ENCODE measurements around the gene PPP1R12C. TPM values are rescaled to one million over a fixed set of nuclear protein-coding genes. Genes with fewer than 3 reads are reported as not detected.

The PPP1R12C gene
- total RNA-seq, 1 experiment from 2014 or later, result 92.3 TPM

DNA sequence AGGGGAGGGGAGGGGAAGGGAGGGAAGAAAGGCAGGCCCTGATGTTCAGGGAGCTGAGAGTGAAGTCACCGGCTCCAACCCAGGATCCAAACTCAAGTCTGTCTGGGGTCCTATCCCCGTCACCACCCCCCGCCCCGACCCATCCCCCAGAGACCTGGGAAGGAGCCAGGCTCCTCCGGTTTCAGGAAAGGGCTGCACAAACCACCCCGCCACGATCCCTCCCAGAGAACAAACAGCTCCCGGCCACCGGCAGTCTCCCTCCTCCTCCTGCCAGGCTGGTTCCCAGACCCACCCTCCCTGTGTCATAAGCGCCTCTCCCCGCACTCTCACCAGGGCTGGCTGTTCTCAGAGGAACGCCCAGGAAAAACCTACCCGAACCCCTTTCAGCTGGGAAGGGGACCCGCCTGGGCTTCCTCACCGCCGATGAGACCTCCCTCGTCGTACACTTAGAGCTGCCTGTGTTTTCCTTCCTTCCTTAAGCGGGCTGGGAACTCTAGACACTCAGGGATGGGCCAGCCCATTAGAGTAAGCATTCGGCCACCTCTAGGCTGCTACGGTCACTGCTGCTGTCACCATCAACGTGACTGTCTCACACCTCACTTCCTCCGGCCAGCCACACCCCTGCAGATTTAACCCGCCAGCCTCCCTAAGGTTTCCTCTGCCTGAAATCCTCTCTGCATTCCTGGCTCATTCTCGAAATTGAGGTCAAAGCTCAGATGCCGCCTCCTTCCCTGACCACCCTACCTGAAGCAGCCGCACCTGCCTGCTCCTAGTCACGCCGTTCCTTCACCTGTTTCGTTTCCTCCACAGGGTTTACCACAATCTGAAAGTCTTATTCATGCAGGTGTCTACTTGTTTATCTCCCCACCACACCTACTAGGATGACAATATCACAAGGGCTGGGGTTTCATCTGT is 48.2 kb downstream of the PPP1R12C start:
- Mint-ChIP-seq H3K27me3 (ENCODE audit: low read depth) (peaks cover 96% of the 10 kb centered on the region), H3K9me3 (peaks cover 4% of the 10 kb centered on the region; the same call in 1 of the 2 replicates), H3K36me3 (no peaks in the 10 kb centered on the region), H3K4me1 (peaks cover 34% of the 10 kb centered on the region), H3K4me3 (peak overlapping the region; percentile 79), H3K27ac (peak overlapping the region; percentile 82)
- ChIA-PET POLR2A (interaction anchor here (0.9 kb wide), 1 partner anchor 11 kb away, joined by 3 read pairs; no protein-coding TSS in a partner anchor), CTCF (interaction anchor here (0.8 to 4.8 kb wide), 7 partner anchors 11 to 398 kb away, joined by 3 to 25 read pairs (median 4); partner anchors contain the start of genes DNAAF3 and ISOC2)
- DNase-seq (ENCODE audit: low spot score) (peak; percentile 50), ATAC-seq (peak; percentile 84)
- TF ChIP-seq, protein P1, sequence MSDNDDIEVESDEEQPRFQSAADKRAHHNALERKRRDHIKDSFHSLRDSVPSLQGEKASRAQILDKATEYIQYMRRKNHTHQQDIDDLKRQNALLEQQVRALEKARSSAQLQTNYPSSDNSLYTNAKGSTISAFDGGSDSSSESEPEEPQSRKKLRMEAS (CRISPR knock-in tag; IDR thresholded peaks at IDR 0.05), result peak; percentile 36; the same call in 1 of the 2 replicates
- TF ChIP-seq, protein P2, sequence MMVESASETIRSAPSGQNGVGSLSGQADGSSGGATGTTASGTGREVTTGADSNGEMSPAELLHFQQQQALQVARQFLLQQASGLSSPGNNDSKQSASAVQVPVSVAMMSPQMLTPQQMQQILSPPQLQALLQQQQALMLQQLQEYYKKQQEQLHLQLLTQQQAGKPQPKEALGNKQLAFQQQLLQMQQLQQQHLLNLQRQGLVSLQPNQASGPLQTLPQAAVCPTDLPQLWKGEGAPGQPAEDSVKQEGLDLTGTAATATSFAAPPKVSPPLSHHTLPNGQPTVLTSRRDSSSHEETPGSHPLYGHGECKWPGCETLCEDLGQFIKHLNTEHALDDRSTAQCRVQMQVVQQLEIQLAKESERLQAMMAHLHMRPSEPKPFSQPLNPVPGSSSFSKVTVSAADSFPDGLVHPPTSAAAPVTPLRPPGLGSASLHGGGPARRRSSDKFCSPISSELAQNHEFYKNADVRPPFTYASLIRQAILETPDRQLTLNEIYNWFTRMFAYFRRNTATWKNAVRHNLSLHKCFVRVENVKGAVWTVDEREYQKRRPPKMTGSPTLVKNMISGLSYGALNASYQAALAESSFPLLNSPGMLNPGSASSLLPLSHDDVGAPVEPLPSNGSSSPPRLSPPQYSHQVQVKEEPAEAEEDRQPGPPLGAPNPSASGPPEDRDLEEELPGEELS (CRISPR knock-in tag; IDR thresholded peaks at IDR 0.05), result no peak

GRCh38 chr19:55067869-55068268 is 49.6 kb downstream of the PPP1R12C start:
- POLR2A ChIA-PET, result interaction anchor here (1.2 kb wide), 1 partner anchor 18 kb away, joined by 3 read pairs; no protein-coding TSS in a partner anchor
- no peak for DNase-seq (ENCODE audit: low spot score)
- Mint-ChIP-seq H3K4me1 (peaks cover 34% of the 10 kb centered on the region), H3K27ac (no peak overlapping the region), H3K27me3 (ENCODE audit: low read depth) (peaks cover 93% of the 10 kb centered on the region), H3K36me3 (no peaks in the 10 kb centered on the region), H3K4me3 (peak overlapping the region; percentile 60), H3K9me3 (peaks cover 4% of the 10 kb centered on the region; the same call in 1 of the 2 replicates)
- TF ChIP-seq TEAD1 (CRISPR knock-in tag; IDR thresholded peaks at IDR 0.05) (no peak), CREM (CRISPR knock-in tag; IDR thresholded peaks at IDR 0.05) (no peak), GABPB1 (CRISPR knock-in tag; IDR thresholded peaks at IDR 0.05) (no peak), FOXP1 (CRISPR knock-in tag; IDR thresholded peaks at IDR 0.05; ENCODE audit: borderline replicate concordance) (no peak), HMGXB4 (CRISPR knock-in tag; IDR thresholded peaks at IDR 0.05) (no peak), IRF2 (CRISPR knock-in tag; IDR thresholded peaks at IDR 0.05; ENCODE audit: borderline replicate concordance, low read depth) (no peak), E2F5 (CRISPR knock-in tag; IDR thresholded peaks at IDR 0.05) (no peak), MYBL2 (CRISPR knock-in tag; IDR thresholded peaks at IDR 0.05) (no peak)
- TF ChIP-seq, protein P3, sequence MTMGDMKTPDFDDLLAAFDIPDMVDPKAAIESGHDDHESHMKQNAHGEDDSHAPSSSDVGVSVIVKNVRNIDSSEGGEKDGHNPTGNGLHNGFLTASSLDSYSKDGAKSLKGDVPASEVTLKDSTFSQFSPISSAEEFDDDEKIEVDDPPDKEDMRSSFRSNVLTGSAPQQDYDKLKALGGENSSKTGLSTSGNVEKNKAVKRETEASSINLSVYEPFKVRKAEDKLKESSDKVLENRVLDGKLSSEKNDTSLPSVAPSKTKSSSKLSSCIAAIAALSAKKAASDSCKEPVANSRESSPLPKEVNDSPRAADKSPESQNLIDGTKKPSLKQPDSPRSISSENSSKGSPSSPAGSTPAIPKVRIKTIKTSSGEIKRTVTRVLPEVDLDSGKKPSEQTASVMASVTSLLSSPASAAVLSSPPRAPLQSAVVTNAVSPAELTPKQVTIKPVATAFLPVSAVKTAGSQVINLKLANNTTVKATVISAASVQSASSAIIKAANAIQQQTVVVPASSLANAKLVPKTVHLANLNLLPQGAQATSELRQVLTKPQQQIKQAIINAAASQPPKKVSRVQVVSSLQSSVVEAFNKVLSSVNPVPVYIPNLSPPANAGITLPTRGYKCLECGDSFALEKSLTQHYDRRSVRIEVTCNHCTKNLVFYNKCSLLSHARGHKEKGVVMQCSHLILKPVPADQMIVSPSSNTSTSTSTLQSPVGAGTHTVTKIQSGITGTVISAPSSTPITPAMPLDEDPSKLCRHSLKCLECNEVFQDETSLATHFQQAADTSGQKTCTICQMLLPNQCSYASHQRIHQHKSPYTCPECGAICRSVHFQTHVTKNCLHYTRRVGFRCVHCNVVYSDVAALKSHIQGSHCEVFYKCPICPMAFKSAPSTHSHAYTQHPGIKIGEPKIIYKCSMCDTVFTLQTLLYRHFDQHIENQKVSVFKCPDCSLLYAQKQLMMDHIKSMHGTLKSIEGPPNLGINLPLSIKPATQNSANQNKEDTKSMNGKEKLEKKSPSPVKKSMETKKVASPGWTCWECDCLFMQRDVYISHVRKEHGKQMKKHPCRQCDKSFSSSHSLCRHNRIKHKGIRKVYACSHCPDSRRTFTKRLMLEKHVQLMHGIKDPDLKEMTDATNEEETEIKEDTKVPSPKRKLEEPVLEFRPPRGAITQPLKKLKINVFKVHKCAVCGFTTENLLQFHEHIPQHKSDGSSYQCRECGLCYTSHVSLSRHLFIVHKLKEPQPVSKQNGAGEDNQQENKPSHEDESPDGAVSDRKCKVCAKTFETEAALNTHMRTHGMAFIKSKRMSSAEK (CRISPR knock-in tag; IDR thresholded peaks at IDR 0.05; ENCODE audit: borderline replicate concordance), result no peak
- TF ChIP-seq, protein P4, sequence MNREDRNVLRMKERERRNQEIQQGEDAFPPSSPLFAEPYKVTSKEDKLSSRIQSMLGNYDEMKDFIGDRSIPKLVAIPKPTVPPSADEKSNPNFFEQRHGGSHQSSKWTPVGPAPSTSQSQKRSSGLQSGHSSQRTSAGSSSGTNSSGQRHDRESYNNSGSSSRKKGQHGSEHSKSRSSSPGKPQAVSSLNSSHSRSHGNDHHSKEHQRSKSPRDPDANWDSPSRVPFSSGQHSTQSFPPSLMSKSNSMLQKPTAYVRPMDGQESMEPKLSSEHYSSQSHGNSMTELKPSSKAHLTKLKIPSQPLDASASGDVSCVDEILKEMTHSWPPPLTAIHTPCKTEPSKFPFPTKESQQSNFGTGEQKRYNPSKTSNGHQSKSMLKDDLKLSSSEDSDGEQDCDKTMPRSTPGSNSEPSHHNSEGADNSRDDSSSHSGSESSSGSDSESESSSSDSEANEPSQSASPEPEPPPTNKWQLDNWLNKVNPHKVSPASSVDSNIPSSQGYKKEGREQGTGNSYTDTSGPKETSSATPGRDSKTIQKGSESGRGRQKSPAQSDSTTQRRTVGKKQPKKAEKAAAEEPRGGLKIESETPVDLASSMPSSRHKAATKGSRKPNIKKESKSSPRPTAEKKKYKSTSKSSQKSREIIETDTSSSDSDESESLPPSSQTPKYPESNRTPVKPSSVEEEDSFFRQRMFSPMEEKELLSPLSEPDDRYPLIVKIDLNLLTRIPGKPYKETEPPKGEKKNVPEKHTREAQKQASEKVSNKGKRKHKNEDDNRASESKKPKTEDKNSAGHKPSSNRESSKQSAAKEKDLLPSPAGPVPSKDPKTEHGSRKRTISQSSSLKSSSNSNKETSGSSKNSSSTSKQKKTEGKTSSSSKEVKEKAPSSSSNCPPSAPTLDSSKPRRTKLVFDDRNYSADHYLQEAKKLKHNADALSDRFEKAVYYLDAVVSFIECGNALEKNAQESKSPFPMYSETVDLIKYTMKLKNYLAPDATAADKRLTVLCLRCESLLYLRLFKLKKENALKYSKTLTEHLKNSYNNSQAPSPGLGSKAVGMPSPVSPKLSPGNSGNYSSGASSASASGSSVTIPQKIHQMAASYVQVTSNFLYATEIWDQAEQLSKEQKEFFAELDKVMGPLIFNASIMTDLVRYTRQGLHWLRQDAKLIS (CRISPR knock-in tag; IDR thresholded peaks at IDR 0.05; ENCODE audit: borderline replicate concordance), result no peak
- CTCF ChIA-PET, result interaction anchor here (4.8 kb wide), 1 partner anchor 20 kb away, joined by 25 read pairs; no protein-coding TSS in a partner anchor
- no peak for ATAC-seq

All from WTC11 (cell line).